ENCODE data around the gene CDH4. TPM values are rescaled to one million over a fixed set of nuclear protein-coding genes. Genes with fewer than 3 reads are reported as not detected.

CDH4 gene
- total RNA-seq, 1 donor from 2014 or later = 12.1 TPM

- Histone ChIP-seq H3K4me3 (ENCODE audit: low read depth, low read length) (no peak overlapping the region), H3K36me3 (ENCODE audit: control insufficient read depth, insufficient read depth, low read length) (no peaks in the 10 kb centered on the region), H3K27me3 (ENCODE audit: control insufficient read depth, insufficient read depth, low read length) (no peaks in the 10 kb centered on the region)
- no peak for DNase-seq (ENCODE audit: low read depth)
- no peak for TF ChIP-seq CTCF (IDR thresholded peaks at IDR 0.05; ENCODE audit: insufficient read depth, low read length, severe bottlenecking)
- FAIRE-seq = no peak
Observed at GRCh38 chr20:61584851-61585250, 332.8 kb downstream of the CDH4 start.

GRCh38 chr20:61585764-61586163, 333.7 kb downstream of the CDH4 start:
- DNase-seq (ENCODE audit: low read depth) (no peak), FAIRE-seq (peak; percentile 83)
- no peak overlapping the region for H3K4me3 ChIP-seq (ENCODE audit: low read depth, low read length)
- H3K27me3 ChIP-seq (ENCODE audit: control insufficient read depth, insufficient read depth, low read length) = no peaks in the 10 kb centered on the region
- no peaks in the 10 kb centered on the region for H3K36me3 ChIP-seq (ENCODE audit: control insufficient read depth, insufficient read depth, low read length)
- no peak for TF ChIP-seq CTCF (IDR thresholded peaks at IDR 0.05; ENCODE audit: insufficient read depth, low read length, severe bottlenecking)

- DNase-seq (ENCODE audit: low read depth) (no peak), FAIRE-seq (no peak)
- Histone ChIP-seq H3K27me3 (ENCODE audit: control insufficient read depth, insufficient read depth, low read length) (no peaks in the 10 kb centered on the region), H3K4me3 (ENCODE audit: low read depth, low read length) (no peak overlapping the region), H3K36me3 (ENCODE audit: control insufficient read depth, insufficient read depth, low read length) (no peaks in the 10 kb centered on the region)
- no peak for TF ChIP-seq CTCF (IDR thresholded peaks at IDR 0.05; ENCODE audit: insufficient read depth, low read length, severe bottlenecking)
Observed at GRCh38 chr20:61587036-61587435, 335.0 kb downstream of the CDH4 start.

GRCh38 chr20:61587681-61588289, 335.7 kb downstream of the CDH4 start:
- DNase-seq (ENCODE audit: low read depth) (no peak), FAIRE-seq (no peak)
- H3K36me3 ChIP-seq (ENCODE audit: control insufficient read depth, insufficient read depth, low read length) = no peaks in the 10 kb centered on the region
- no peak for TF ChIP-seq CTCF (IDR thresholded peaks at IDR 0.05; ENCODE audit: insufficient read depth, low read length, severe bottlenecking)
- no peaks in the 10 kb centered on the region for H3K27me3 ChIP-seq (ENCODE audit: control insufficient read depth, insufficient read depth, low read length)
- H3K4me3 ChIP-seq (ENCODE audit: low read depth, low read length) = no peak overlapping the region

GRCh38 chr20:61588411-61589385, 336.6 kb downstream of the CDH4 start:
- DNase-seq (ENCODE audit: low read depth) (peak; percentile 40), FAIRE-seq (no peak)
- H3K36me3 ChIP-seq (ENCODE audit: control insufficient read depth, insufficient read depth, low read length) = no peaks in the 10 kb centered on the region
- H3K27me3 ChIP-seq (ENCODE audit: control insufficient read depth, insufficient read depth, low read length) = no peaks in the 10 kb centered on the region
- TF ChIP-seq CTCF (IDR thresholded peaks at IDR 0.05; ENCODE audit: insufficient read depth, low read length, severe bottlenecking) = no peak
- no peak overlapping the region for H3K4me3 ChIP-seq (ENCODE audit: low read depth, low read length)
